ENCODE measurements around the gene PHF20.
"Not testable (repeated sequence)": the region's sequence is repeated elsewhere in the genome, so short reads cannot be mapped to it uniquely, and the experiment has no call there.

Gene PHF20

GRCh38 chr20:35771689-35772562 lies at the start of gene PHF20:
TSS of gene PHF20 (plus strand) at chr20:35772015. CDS start at chr20:35801523, 29,508 bp downstream.
- DNase-seq (ENCODE audit: low read depth): peak; percentile 100

- DNase-seq (ENCODE audit: low read depth): not testable (repeated sequence)
These were observed 48.6 kb upstream of the PHF20 start for GRCh38 chr20:35723275-35723639.

GRCh38 chr20:35723652-35724320 lies 48.0 kb upstream of the PHF20 start:
- DNase-seq (ENCODE audit: low read depth): not testable (repeated sequence)

- no peak for DNase-seq (ENCODE audit: low read depth)
These were observed 47.2 kb upstream of the PHF20 start for GRCh38 chr20:35724321-35725230.

- DNase-seq (ENCODE audit: low read depth): no peak
These were observed 44.7 kb upstream of the PHF20 start for GRCh38 chr20:35726842-35727711.

GRCh38 chr20:35729283-35729807 lies 42.5 kb upstream of the PHF20 start:
- DNase-seq (ENCODE audit: low read depth): no peak

- no peak for DNase-seq (ENCODE audit: low read depth)
These were observed 41.8 kb upstream of the PHF20 start for GRCh38 chr20:35729836-35730582.

GRCh38 chr20:35730583-35731468 lies 41.0 kb upstream of the PHF20 start:
- DNase-seq (ENCODE audit: low read depth): no peak

GRCh38 chr20:35731469-35731788 lies 40.4 kb upstream of the PHF20 start:
- no peak for DNase-seq (ENCODE audit: low read depth)

- no peak for DNase-seq (ENCODE audit: low read depth)
These were observed 39.8 kb upstream of the PHF20 start for GRCh38 chr20:35731862-35732643.

- no peak for DNase-seq (ENCODE audit: low read depth)
These were observed 39.2 kb upstream of the PHF20 start for GRCh38 chr20:35732644-35732982.

- no peak for DNase-seq (ENCODE audit: low read depth)
These were observed 37.4 kb upstream of the PHF20 start for GRCh38 chr20:35734374-35734773.

GRCh38 chr20:35734777-35735649 lies 36.8 kb upstream of the PHF20 start:
- no peak for DNase-seq (ENCODE audit: low read depth)

- DNase-seq (ENCODE audit: low read depth): no peak
These were observed 35.9 kb upstream of the PHF20 start for GRCh38 chr20:35735826-35736470.

GRCh38 chr20:35737865-35738333 lies 33.9 kb upstream of the PHF20 start:
- DNase-seq (ENCODE audit: low read depth): no peak

- no peak for DNase-seq (ENCODE audit: low read depth)
These were observed 33.2 kb upstream of the PHF20 start for GRCh38 chr20:35738410-35739179.
